ENCODE results near the gene PXK. TPM values are rescaled to one million over a fixed set of nuclear protein-coding genes. Genes with fewer than 3 reads are reported as not detected.

The PXK gene
- total RNA-seq, 1 donor from 2014 or later, result 38.2 TPM

GRCh38 chr3:58375254-58375653 lies 42.6 kb downstream of the PXK start:
- intact Hi-C loops (cut with micrococcal nuclease), result no loop called here

- intact Hi-C loops (cut with micrococcal nuclease), result no loop called here
Measured at GRCh38 chr3:58377168-58377567, 44.5 kb downstream of the PXK start.

GRCh38 chr3:58377750-58378149 lies 45.1 kb downstream of the PXK start:
- intact Hi-C loops (cut with micrococcal nuclease), result no loop called here

- intact Hi-C loops (cut with micrococcal nuclease), result no loop called here
Measured at GRCh38 chr3:58379351-58380073, 46.8 kb downstream of the PXK start.

- intact Hi-C loops (cut with micrococcal nuclease), result no loop called here
Measured at GRCh38 chr3:58383476-58383875, 50.8 kb downstream of the PXK start.

GRCh38 chr3:58383904-58384303 lies 51.2 kb downstream of the PXK start:
- intact Hi-C loops (cut with micrococcal nuclease), result no loop called here

- intact Hi-C loops (cut with micrococcal nuclease), result no loop called here
Measured at GRCh38 chr3:58384381-58385090, 51.8 kb downstream of the PXK start.

- intact Hi-C loops (cut with micrococcal nuclease), result no loop called here
Measured at GRCh38 chr3:58386626-58387365, 54.1 kb downstream of the PXK start.

GRCh38 chr3:58387650-58388546 lies 55.2 kb downstream of the PXK start:
- intact Hi-C loops (cut with micrococcal nuclease), result no loop called here

- intact Hi-C loops (cut with micrococcal nuclease), result no loop called here
Measured at GRCh38 chr3:58388550-58389091, 55.9 kb downstream of the PXK start.

- intact Hi-C loops (cut with micrococcal nuclease), result no loop called here
Measured at GRCh38 chr3:58391156-58391865, 58.6 kb downstream of the PXK start.

GRCh38 chr3:58392181-58392580 lies 59.5 kb downstream of the PXK start:
- intact Hi-C loops (cut with micrococcal nuclease), result no loop called here

GRCh38 chr3:58394339-58394738 lies 61.6 kb downstream of the PXK start:
- intact Hi-C loops (cut with micrococcal nuclease), result no loop called here

GRCh38 chr3:58398669-58399333 lies 66.1 kb downstream of the PXK start:
- intact Hi-C loops (cut with micrococcal nuclease), result no loop called here

GRCh38 chr3:58403513-58404109 lies 70.9 kb downstream of the PXK start:
- intact Hi-C loops (cut with micrococcal nuclease), result loop anchor here (5.0 kb wide), 1 partner anchor 36 kb away; no protein-coding TSS in a partner anchor

GRCh38 chr3:58404396-58404795 lies 71.7 kb downstream of the PXK start:
- intact Hi-C loops (cut with micrococcal nuclease), result loop anchor here (5.0 kb wide), 1 partner anchor 37 kb away; no protein-coding TSS in a partner anchor

GRCh38 chr3:58408906-58409305 lies 76.2 kb downstream of the PXK start:
- intact Hi-C loops (cut with micrococcal nuclease), result no loop called here

GRCh38 chr3:58409663-58410062 lies 77.0 kb downstream of the PXK start:
- intact Hi-C loops (cut with micrococcal nuclease), result no loop called here

- intact Hi-C loops (cut with micrococcal nuclease), result no loop called here
Measured at GRCh38 chr3:58411036-58411435, 78.3 kb downstream of the PXK start.

Measured in T-helper 2 cell treated with Interferon-gamma antibody and Interleukin-4, amounts not matched to agents 100 ng/mL and 5 ng/mL, for 36 hours (primary cell).